Spleen (tissue), 11 donors: ENCODE results near the gene GPR180. TPM values are rescaled to one million over a fixed set of nuclear protein-coding genes. Genes with fewer than 3 reads are reported as not detected.

Experiments used
- DNase-seq: peaks from one replicate; pipeline ENCODE4 v3.0.0-alpha.2; 2020
- H3K27ac ChIP-seq, 8 donors: fragments of 200-600 bp; sonication (generic) in 7 of 8; 1 replicate in 4 of 8; 2 replicates in 4 of 8; pipeline versions ENCODE4 v1.5.0 to v1.8.0; 2016 to 2021; ENCODE audit warnings: inconsistent platforms in 4 of 8, mild to moderate bottlenecking in 4 of 8, moderate library complexity in 1 of 8
- H3K27me3 ChIP-seq, 7 donors: fragments of 200-600 bp; sonication (generic) in 6 of 7; replicated peaks in 1 of 7; 1 replicate in 4 of 7; 2 replicates in 3 of 7; pipeline versions ENCODE4 v1.5.0 to v1.8.0; 2016 to 2021; ENCODE audit warnings: inconsistent platforms in 3 of 7, mild to moderate bottlenecking in 1 of 7
- H3K36me3 ChIP-seq, 6 donors: fragments of 200-600 bp; sonication (generic) in 5 of 6; 1 replicate in 4 of 6; 2 replicates in 2 of 6; pipeline versions ENCODE4 v1.5.0 to v1.8.0; 2016 to 2021; ENCODE audit warnings: inconsistent platforms in 2 of 6
- H3K4me1 ChIP-seq, 6 donors: fragments of 200-600 bp; sonication (generic) in 5 of 6; 1 replicate in 3 of 6; 2 replicates in 3 of 6; pipeline versions ENCODE4 v1.5.0 to v1.8.0; 2016 to 2021; ENCODE audit warnings: inconsistent platforms in 3 of 6
- H3K4me3 ChIP-seq, 8 donors: fragments of 200-600 bp; sonication (generic) in 7 of 8; 1 replicate in 4 of 8; 2 replicates in 4 of 8; pipeline versions ENCODE4 v1.5.0 to v1.8.0; 2016 to 2021; ENCODE audit warnings: inconsistent platforms in 4 of 8, mild to moderate bottlenecking in 4 of 8, moderate library complexity in 2 of 8
- H3K9me3 ChIP-seq, 8 donors: fragments of 200-600 bp; sonication (generic) in 7 of 8; 1 replicate in 4 of 8; 2 replicates in 4 of 8; pipeline versions ENCODE4 v1.5.0 to v1.8.0; 2016 to 2021; ENCODE audit warnings: inconsistent platforms in 4 of 8
- POLR2A ChIP-seq, 3 donors: fragments of 450-650 bp; IDR thresholded peaks; one replicate each; pipeline ENCODE4 v1.5.1; 2017; ENCODE audit warnings: antibody characterized with exemption in 3 of 3, mild to moderate bottlenecking in 1 of 3
- POLR2AphosphoS5 ChIP-seq, 3 donors: sonication (generic); formaldehyde crosslinking; IDR thresholded peaks; one replicate each; pipeline ENCODE4 v1.5.1; 2017; ENCODE audit warnings: antibody characterized with exemption in 3 of 3
- WGBS, 5 donors: extraction: QIAGEN DNeasy Blood & Tissue Kit in 3 of 5; methylation state at CpG; one replicate each; pipeline versions ENCODE4 v1.1.5 to v1.1.7; 2013 to 2018; 5-methylcytosine and 5-hydroxymethylcytosine counted together
- intact Hi-C: fragments of 100-400 bp; cut with DNase I; formaldehyde crosslinking; loops from one replicate; pipeline ENCODE4 v1.15.0; 2023; ENCODE audit warnings: low total_unique reads
- polyA plus RNA-seq, 3 donors: library from polyadenylated mRNA; stranded (reverse); fragments of 200-250 nt; gene quantifications; one replicate each; pipeline ENCODE4 v1.2.1, GENCODE V29; 2013
- total RNA-seq, 7 donors: library from RNA; depleted of rRNA in 3 of 7; stranded (reverse); fragments of >200 nt in 3 of 7; fragmentation: NEBNext Ultra II Directional in 4 of 7; extraction: Animal tissue kit (Norgen Biotek cat#: 25700) in 4 of 7; gene quantifications; one replicate each; pipeline versions ENCODE4 v1.1.0 to v1.2.1, GENCODE V29; 2016 to 2021
- TF ChIP-seq, protein P1 (sequence below), 11 experiments: fragments of 200-600 bp in 7 of 11; fragments of 450-650 bp in 4 of 11; sonication (generic) in 4 of 11; IDR thresholded peaks in 8 of 11; conservative IDR thresholded peaks in 3 of 11; 1 replicate in 7 of 11; 2 replicates in 4 of 11; pipeline versions ENCODE4 v1.4.0 to v1.8.0; 2016 to 2021; ENCODE audit warnings: antibody characterized with exemption in 11 of 11, inconsistent platforms in 4 of 11, mild to moderate bottlenecking in 1 of 11
- donor health status: healthy with polysubstance abuse.
- donor health status: DM: no; HTN: no; CAD: no; lungs with moderate emphysema.
- donor health status: DM: no; HTN: no; CAD: no.
- donor health status: Bipolar disorder and iron deficiency.
- donor health status: healthy.
- donor health status: DM: no; HTN: no; CAD: no.
- donor health status: DM: yes; HTN: yes; CAD: no.

The GPR180 gene
- total and polyA plus RNA-seq, 10 donors, result 1.2 to 8.6 (median 4.2) TPM

DNA sequence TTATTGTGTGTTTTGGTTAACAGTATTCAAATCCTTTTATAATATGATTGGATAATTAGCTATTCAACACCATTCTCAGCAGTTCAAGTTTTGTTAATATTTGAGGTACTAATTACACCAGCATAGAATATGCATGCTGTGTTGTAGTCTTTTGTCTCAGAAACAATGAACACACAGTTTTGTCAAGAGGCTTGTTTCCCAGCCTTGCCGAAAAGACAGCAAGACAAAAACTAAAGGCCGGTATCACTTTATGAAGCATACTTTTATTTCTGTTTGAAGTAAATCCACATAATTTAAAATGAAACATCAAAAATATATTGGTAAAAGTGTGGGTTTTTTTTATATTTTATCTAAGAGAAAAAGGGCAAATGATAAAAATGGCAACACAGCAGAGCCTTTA is 7.5 kb downstream of the GPR180 start:
- Histone ChIP-seq H3K4me1 (no peaks in the 10 kb centered on the region), H3K4me3 (no peak overlapping the region), H3K27me3 (no peaks in the 10 kb centered on the region), H3K27ac (no peak overlapping the region), H3K36me3 (peaks cover 0 to 73% (median 14%) of the 10 kb centered on the region in 6 donors), H3K9me3 (no peaks in the 10 kb centered on the region)
- intact Hi-C loops, result no loop called here
- 96 to 99% (median 97%) methylated on average over 2 of the region's 2 CpGs for WGBS, 5 donors
- no peak for DNase-seq
- TF ChIP-seq POLR2AphosphoS5 (IDR thresholded peaks at IDR 0.05), result no peak
- no peak for TF ChIP-seq POLR2A (IDR thresholded peaks at IDR 0.05)
- TF ChIP-seq, protein P1, sequence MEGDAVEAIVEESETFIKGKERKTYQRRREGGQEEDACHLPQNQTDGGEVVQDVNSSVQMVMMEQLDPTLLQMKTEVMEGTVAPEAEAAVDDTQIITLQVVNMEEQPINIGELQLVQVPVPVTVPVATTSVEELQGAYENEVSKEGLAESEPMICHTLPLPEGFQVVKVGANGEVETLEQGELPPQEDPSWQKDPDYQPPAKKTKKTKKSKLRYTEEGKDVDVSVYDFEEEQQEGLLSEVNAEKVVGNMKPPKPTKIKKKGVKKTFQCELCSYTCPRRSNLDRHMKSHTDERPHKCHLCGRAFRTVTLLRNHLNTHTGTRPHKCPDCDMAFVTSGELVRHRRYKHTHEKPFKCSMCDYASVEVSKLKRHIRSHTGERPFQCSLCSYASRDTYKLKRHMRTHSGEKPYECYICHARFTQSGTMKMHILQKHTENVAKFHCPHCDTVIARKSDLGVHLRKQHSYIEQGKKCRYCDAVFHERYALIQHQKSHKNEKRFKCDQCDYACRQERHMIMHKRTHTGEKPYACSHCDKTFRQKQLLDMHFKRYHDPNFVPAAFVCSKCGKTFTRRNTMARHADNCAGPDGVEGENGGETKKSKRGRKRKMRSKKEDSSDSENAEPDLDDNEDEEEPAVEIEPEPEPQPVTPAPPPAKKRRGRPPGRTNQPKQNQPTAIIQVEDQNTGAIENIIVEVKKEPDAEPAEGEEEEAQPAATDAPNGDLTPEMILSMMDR (IDR thresholded peaks at IDR 0.05 in 8 of 11, conservative IDR thresholded peaks at IDR 0.05 in 3 of 11), result no peak

DNA sequence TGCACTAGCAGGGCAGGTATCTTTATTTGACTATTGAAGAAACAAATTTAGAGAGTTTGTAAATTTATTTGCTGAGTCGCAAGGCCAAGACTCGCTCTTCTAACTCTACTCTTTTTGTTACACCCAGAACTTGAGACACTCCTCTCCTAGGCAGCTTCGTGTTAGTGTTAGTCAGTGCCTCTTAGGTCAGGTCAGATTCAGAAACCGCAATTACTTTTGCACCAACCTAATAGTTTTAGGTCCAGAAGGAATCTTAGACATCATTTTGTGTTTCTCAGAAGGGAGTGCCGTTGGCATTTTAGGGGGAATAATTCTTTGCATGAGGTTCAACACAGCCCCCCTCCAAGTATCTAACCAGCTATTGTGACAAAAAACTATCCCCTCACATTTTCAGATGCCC is 8.8 kb downstream of the GPR180 start:
- Histone ChIP-seq H3K9me3 (no peaks in the 10 kb centered on the region), H3K27me3 (no peaks in the 10 kb centered on the region), H3K4me1 (no peaks in the 10 kb centered on the region), H3K36me3 (peaks cover 0 to 82% (median 14%) of the 10 kb centered on the region in 6 donors), H3K27ac (no peak overlapping the region), H3K4me3 (no peak overlapping the region)
- DNase-seq, result no peak
- intact Hi-C loops, result no loop called here
- TF ChIP-seq POLR2A (IDR thresholded peaks at IDR 0.05) (no peak), POLR2AphosphoS5 (IDR thresholded peaks at IDR 0.05) (no peak)
- TF ChIP-seq, protein P1 (IDR thresholded peaks at IDR 0.05 in 8 of 11, conservative IDR thresholded peaks at IDR 0.05 in 3 of 11), result no peak
- WGBS, 5 donors, result 89 to 98% (median 97%) methylated on average over 5 of the region's 5 CpGs

DNA sequence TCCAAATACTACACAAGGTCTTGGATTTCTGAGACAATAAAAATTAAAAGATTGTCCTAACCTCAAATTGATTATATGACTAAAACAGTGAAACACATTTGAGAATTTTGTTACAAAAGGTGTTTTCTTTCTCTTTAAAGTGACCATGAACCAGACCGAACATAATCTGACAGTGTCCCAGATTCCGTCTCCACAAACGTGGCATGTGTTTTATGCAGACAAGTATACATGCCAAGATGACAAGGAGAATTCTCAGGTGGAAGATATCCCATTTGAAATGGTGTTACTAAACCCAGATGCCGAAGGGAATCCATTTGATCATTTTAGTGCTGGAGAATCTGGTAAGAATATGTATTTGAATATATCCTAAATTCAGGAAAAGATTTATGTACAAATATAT is 10.4 kb downstream of the GPR180 start:
- Histone ChIP-seq H3K4me1 (peaks cover 0 to 8% (median 0%) of the 10 kb centered on the region in 6 donors), H3K9me3 (no peaks in the 10 kb centered on the region), H3K36me3 (peaks cover 0 to 66% (median 5%) of the 10 kb centered on the region in 6 donors), H3K27me3 (no peaks in the 10 kb centered on the region), H3K4me3 (no peak overlapping the region), H3K27ac (no peak overlapping the region)
- TF ChIP-seq POLR2AphosphoS5 (IDR thresholded peaks at IDR 0.05) (no peak), POLR2A (IDR thresholded peaks at IDR 0.05) (no peak)
- TF ChIP-seq, protein P1 (IDR thresholded peaks at IDR 0.05 in 8 of 11, conservative IDR thresholded peaks at IDR 0.05 in 3 of 11), result no peak
- no peak for DNase-seq
- WGBS, 5 donors, result 69 to 94% (median 91%) methylated on average over 4 of the region's 4 CpGs
- intact Hi-C loops, result no loop called here

DNA sequence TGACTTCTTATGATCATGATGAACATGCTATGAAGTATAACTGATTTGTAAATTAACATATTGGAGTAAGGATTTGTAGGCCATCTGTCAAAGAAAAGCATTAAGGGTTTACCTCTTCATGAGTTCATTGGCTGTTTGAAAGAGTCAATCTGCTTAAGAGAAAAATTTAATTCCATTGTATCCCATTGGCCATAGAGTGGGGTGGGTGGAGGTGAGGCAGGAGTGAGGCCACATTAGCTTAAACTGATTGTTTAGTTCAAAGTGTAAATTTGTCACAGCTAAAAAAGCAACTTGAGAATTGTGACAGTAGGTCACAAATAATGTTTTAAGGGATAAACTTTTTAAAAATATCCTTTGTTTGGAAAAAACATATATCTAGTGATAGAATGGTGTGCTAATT is 11.4 kb downstream of the GPR180 start:
- H3K36me3 ChIP-seq, result peaks cover 0 to 56% (median 3%) of the 10 kb centered on the region in 6 donors
- DNase-seq, result no peak
- peaks cover 0 to 8% (median 0%) of the 10 kb centered on the region in 6 donors for H3K4me1 ChIP-seq
- intact Hi-C loops, result no loop called here
- H3K27me3 ChIP-seq, result no peaks in the 10 kb centered on the region
- no peak overlapping the region for H3K27ac ChIP-seq
- TF ChIP-seq POLR2A (IDR thresholded peaks at IDR 0.05), result no peak
- TF ChIP-seq POLR2AphosphoS5 (IDR thresholded peaks at IDR 0.05), result no peak
- TF ChIP-seq, protein P1 (IDR thresholded peaks at IDR 0.05 in 8 of 11, conservative IDR thresholded peaks at IDR 0.05 in 3 of 11), result no peak
- H3K4me3 ChIP-seq, result no peak overlapping the region
- no peaks in the 10 kb centered on the region for H3K9me3 ChIP-seq
